ENCODE data around the gene SLC22A2.
"Not testable (repeated sequence)": the region's sequence is repeated elsewhere in the genome, so short reads cannot be mapped to it uniquely, and the experiment has no call there.

SLC22A2 gene

GRCh38 chr6:160258346-160259142 lies at the start of gene SLC22A2:
Gene SLC22A2 (minus strand): TSS chr6:160258821. CDS start chr6:160258757, 64 bp downstream.
- no peak for DNase-seq

DNA sequence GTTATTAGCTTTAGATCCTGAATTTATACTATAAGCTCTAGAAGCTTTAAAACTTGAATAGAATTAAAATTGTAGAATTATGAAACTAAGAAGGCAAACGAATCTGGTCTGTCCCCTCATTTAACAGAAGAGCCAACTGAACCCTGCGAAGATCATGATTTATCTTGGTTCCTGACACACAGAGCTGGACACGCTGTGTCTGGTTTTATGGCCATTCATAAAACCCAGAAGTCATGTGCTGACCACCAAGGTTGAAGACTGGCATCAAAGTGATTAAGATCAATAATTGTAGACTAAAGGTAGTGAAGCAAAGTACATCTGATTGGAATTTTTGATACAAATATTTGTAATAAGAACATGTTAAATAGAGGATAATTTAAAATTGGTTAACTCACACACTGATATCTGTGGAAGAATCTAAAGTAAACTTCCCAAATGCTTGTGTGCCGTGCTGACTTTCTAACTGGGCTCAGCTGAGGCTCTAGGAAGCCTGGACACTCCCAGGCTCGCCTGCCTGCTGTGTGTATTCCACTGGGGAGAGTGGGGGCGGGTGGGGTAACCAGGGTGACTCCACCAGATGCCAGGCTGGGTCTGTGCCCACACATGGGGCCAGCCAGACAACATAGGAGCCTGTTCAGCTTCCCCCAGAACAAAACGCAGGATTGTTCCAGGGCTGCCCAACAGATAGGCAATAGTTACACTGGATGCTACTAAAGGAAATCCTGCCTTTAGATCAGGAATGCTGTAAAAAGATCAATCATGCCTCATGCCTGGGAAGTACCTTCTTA lies 47.5 kb upstream of the SLC22A2 start:
- DNase-seq = no peak

GRCh38 chr6:160303806-160304205 lies 45.2 kb upstream of the SLC22A2 start:
- no peak for DNase-seq

DNA sequence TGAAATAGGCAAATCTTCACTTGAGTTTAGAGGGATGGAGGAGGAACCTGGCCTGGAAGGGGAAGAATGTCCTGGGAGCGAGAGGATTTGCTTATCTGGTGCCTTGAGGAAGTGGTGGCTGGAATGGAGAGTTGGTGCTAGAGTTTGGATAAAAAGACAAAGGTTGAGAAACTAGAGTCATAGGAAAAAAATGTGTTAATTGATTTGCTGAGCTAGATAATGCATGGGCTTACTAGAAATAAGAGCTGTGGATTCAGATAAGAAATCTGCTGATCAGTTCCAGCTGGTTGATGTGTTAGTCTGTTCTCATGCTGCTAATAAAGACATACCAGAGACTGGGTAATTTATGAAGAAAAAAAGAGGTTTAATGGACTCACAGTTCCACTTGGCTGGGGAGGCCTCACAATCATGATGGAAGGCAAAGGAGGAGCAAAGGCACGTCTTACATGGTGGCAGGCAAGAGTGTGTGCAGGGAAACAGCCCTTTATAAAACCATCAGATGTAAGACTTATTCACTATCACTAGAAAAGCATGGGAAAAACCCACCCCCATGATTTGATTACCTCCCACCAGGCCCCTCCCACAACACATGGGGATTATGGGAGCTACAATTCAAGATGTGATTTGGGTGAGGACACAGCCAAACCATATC lies 43.9 kb upstream of the SLC22A2 start:
- not testable (repeated sequence) for DNase-seq

GRCh38 chr6:160301339-160301738 lies 42.7 kb upstream of the SLC22A2 start:
- no peak for DNase-seq

GRCh38 chr6:160300076-160300695 lies 41.6 kb upstream of the SLC22A2 start:
- DNase-seq = no peak

DNA sequence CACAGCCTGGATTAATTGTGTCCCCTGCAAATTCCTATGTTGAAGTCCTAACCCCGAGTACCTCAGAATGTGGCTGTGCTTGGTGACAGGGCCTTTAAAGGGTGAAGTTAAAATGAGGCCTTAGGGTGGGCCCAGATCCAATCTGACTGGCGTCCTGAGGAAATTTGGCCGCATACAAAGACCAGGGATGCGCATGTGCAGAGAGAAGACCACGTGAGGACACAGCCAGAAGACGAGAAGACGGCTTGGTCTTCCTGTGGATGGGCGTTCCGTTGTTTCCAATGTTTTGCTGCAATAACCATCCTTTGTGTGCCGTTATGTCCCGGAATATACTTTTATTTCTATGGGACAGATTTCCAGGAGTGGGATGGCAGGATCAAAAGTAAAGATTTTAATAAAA lies 40.9 kb upstream of the SLC22A2 start:
- DNase-seq = no peak

GRCh38 chr6:160298121-160298520 lies 39.5 kb upstream of the SLC22A2 start:
- DNase-seq = no peak

GRCh38 chr6:160297310-160297709 lies 38.7 kb upstream of the SLC22A2 start:
- DNase-seq = no peak

DNA sequence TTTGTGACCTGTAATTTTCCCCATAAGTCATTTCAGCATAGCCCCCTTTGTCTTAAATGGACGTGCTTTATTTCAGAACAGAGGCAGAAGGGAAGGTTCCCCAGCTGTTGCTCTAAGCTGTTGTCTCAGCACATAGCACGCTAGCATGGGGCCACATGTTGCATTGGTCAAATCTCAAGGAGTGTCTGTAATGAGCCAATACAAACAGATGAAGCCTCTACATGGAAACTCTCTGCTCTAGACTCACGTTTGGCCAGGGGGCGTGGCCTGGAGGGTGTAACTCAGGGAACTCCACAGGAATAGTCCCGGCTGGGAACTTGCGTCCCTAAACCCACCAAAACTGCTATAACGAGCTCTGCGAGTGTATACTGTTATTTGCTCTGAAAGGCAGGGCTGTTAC lies 35.2 kb upstream of the SLC22A2 start:
- DNase-seq = no peak

DNA sequence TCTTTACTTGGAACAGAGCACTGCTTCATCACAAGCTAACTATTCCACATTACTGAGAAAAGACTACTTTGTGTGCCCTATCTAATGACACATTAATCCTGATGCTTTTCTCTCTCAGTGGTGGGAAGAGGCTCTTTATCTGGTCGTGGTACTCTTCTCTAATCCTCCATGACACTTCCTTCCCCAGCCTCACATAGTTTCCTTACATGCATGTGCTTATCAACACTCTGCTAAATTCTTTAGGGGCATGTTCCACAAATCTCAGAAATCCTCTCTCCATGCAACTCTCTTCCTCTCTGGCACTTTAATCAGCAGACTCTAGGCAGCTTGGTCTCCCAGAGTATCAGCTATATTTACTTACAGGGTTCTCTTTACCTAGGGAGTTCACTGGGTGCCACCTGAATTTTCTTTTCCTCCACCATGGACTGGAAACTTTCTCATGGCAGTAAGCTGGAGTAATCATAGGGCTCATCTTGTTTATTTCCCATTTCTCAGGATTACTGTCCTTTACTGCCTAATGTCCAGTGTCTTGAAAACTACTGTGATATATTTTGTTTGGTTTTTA lies 27.0 kb upstream of the SLC22A2 start:
- DNase-seq = no peak

- DNase-seq = no peak
Measured at GRCh38 chr6:160284575-160284974, 26.0 kb upstream of the SLC22A2 start.

GRCh38 chr6:160282444-160282843 lies 23.8 kb upstream of the SLC22A2 start:
- DNase-seq = no peak

- no peak for DNase-seq
Measured at GRCh38 chr6:160279850-160280249, 21.2 kb upstream of the SLC22A2 start.

DNA sequence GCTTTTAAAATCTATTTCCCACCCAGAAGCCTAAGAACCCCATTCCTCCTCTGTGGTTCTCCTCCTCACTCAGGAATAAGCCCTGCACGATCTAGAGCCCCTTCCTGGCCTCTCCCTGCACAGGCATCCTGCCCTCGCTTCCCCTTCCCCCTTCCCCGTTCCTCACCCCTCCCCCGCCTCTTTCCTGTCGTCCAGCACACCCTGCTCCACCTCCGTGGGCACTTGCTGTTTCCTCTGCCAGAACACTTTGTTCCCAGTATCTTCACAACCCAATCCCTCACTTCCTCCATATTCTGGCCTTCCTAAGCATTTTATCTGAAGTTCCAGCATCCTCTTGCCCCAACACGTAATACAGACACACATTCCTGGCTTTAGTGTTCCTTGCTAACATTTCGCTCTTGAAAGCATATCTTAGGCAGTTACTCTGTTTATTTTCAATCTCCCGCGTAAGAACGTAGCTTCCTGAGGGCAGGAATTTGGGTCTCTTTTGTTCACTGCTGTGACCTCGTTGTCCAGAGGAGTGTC lies 20.2 kb upstream of the SLC22A2 start:
- DNase-seq = no peak

DNA sequence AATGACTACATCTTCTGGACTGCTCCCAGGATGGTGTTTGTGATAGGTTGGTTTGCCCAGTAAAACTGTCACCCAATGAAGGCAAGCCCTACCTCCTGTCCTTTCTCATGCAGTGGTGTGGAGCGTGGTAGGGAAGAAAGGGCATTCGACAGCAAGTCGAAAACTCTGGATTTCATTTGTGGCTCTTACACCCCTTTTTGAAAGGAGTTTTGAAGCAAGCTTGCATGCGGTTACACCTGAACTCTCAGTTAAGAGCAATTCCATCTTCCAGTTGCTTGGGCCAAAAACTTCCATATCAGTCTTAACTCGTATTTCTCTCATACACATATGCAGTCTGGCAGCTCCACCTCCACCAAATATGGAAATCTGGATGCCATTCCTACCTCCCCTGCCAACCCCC lies 19.7 kb upstream of the SLC22A2 start:
- no peak for DNase-seq

DNA sequence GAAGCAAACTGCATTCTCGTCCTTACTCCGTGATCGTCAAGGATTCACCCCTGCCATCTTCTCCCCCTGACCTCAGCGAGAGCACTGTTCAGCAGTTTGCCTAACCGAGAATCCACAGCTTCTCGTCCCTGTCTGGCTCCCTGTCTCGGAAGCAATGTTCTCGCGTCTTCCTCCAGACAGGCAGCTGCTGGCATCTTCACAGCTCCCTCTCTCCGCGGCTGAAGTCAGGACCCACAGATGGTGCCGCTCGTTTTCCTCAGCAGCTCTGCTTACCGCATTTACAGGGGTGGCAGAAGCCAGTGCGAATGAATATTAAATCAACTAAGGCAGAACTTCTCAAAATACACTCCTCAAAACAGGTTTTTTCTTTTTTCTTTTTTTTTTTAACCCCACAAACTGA lies 18.9 kb upstream of the SLC22A2 start:
- DNase-seq = no peak

DNA sequence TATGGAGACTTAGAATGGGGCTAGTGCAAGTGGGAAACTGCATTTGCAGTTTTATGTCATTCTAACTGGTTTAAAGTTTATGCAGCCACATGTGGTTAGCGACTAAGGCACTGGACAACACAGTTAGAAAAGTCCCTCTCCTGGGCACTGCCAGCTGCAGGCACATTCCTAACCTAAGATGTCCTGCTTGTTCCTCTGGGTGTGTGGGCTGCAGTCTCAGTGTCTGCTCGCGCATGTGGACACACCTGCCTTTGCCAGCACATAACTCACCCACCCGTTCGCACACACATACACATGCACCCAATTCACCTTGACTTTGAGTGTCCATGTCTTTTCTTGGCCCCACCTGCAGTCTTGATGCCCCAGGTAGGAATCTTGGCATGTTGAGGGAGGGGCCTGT lies 18.5 kb upstream of the SLC22A2 start:
- no peak for DNase-seq

- DNase-seq = no peak
Measured at GRCh38 chr6:160276126-160276525, 17.5 kb upstream of the SLC22A2 start.

- no peak for DNase-seq
Measured at GRCh38 chr6:160275511-160276003, 16.9 kb upstream of the SLC22A2 start.

DNA sequence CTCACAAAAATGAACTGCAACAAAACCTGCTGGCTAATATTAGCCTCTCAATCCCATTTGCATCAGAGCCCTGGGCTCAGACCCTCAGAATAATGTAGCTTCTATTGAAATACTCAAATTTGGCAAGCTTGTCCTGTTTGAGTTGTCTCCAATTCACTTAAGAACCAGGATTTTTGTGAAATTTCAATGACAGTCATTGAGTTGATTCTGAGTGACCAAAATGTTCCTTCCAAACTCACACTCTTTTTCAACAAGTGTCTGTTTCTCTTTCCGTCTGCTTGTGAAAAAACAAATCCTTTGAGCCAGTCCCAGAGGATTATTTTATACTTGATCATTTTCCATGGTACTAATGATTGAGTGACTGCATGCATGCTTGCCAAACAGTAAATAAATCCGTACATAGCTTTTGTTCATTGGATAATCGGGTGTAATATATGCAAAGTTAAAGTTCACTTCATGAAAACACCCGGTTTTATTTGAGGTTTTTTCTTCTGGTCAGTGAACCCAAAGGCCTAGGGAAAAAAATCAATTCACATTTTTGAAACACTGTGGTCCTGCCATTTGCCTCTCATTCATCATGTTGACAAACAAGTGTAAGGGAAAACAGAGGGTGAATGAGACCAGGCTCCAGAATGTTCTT lies 16.4 kb upstream of the SLC22A2 start:
- no peak for DNase-seq

- no peak for DNase-seq
Measured at GRCh38 chr6:160273750-160274149, 15.1 kb upstream of the SLC22A2 start.

Data from GDM1 (cell line).